NCI-H187 treated with DMSO at 0.1 percent for 48 hours (cell line): ENCODE results near the gene TLK1.

ENCODE experiments used
- DNase-seq: peaks from one replicate; lab custom pipeline; 2025; lab: John Stamatoyannopoulos, UW

The TLK1 gene

DNA sequence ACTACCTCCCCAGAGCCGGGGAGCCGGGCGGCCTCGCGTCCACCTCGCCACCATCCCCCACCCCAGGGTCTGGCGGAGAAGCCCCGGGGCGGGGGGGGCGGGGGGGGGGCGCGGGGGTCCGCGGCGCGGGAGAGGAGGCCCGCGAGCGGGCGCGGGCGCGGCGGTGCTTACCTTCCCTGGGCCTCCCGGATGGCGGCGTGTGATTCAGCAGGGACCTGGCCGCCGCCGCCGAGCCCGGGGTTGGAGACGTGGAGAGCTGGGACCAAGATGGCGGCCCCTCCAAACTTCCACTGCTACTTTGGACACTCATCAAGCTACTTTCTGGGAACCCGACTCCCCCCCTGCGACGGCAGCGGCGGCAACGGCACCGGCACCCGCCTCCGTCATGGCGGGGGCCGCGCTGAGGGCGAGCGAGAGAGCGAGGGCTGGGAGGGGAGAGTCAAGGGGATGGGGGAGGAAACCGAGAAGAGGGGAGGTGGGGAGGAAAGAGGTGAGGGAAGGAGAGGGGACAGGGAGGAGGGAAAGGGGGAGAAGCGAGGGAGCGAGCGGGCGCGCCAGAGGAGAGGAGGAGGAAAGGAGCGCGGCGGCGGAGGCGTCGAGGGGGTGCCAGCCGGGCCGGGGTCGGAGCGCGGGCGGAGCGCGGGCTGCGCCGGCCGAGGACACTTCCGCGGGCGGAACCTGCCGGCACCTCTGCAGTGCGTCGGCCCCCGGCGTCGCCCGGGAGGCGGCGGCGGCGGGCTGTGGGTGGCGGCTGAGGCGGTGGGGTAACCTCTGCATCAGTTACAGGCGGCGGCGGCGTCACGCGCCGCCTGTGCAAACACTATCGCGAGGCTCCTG lies at the start of gene TLK1:
Gene TLK1, minus strand, starts transcription at position 775 of the 837 bp plus-strand sequence. Its CDS starts 465 bp downstream, at position 310.
- no peak for DNase-seq

DNA sequence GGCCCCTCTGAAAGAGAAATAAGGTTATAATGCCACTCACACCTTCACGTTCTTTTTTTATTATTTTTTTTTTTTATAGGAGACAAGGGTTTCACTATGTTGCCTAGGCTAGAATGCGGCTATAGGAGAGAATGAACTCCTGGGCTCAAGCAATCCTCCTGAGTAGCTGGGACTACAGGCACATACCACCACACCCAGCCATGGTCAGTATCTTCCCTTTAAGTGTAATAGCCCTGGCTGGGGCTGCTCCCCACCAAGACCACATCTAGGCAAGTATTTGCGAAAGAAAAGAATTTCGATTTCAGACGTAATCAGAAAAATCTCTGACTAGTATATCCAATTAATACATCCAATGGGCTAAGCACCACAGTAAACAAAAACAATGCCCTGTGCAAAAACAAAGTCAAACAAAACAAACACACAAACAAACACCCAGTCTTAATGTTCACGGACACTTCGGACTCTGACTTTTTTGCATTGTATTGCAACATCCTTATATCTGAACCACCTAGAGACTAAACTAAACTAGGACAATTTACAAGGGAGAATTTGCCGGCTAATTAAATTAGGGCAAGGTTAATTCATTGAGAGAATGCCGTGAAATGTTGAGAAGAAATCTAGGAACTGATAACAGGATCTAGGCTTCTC lies 49.6 kb upstream of the TLK1 start:
- DNase-seq: no peak

DNA sequence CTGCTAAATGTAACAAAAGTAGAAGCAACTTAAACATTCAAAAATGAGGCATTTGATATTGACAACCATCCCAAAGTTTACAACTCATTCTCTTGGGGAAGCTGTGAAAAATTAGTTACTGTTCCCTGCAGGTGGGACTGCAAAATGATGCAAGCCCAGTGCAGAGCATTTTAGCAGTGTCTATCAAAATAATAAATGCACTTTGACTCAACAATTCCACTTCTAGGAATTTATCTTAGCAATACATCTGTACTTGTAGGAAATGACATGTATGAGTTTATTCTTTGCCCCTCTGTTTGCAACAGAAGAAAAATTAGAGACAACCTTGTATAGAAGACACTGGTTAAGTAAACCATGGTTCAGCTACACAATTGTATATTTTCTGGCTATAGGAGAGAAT lies 48.0 kb upstream of the TLK1 start:
- DNase-seq: no peak

DNA sequence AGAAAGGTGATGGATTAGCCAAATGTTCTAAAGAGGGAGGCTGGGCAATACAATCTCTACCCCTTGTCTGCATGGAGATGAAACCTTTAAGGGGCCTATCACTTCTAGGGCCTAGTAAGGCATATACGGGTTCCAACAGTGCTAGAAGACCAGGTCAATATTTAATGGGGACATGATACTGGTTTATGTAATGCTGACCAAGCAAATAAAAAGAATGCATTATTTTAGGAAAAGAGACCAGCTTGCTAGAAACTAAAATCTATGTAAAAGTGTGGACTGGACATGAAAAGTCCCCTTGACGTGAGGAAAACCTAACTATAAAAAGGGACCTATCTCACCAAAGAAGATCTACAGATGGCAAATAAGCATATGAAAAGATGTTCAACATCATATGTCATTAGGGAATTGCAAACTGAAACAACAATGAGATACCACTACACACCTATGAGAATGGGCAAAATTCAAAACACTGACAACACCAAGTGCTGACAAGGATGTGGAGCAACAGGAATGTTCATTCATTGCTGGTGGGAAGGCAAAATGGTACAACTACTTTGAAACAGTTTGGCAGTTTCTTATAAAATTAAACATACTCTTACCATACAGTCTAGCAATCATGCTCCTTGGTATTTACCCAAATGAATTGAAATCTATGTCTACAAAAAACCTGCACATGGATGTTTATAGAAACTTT lies 45.9 kb upstream of the TLK1 start:
- DNase-seq: no peak

DNA sequence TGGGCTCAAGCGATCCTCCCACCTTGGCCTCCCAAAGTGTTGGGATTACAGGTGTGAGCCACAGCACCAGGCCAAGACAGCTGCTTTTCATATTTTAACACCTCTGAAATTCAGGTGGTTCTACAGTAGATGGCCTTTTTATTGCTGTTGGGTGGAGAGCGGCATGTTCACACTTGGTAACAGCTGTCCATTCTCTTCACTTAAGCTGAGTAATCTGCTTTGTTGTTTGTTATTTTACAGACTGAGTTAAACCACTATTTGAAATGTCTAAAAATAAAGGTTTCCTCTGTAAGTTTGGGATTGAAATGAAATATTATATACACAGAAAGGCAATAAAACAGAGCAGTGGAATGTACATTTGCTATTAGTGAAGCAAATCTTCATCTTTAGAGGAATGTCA lies 44.9 kb upstream of the TLK1 start:
- no peak for DNase-seq

DNA sequence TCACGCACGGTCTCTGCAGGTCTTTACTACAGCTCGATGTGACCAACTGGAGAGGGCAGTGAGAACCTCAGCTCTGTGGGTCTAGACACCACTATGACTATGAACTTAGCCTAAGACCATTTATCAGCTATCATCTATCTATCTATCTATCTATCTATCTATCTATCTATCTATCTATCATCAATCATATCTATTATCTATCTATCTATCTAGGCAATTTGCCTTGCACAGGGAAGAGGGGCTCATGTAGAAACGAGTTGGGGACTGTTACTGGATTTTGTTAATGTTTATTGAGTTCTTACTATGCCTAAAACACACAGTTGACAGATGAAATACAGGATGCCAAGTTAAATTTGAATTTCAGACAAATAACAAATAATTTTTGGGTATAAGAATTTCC lies 41.1 kb upstream of the TLK1 start:
- no peak for DNase-seq

DNA sequence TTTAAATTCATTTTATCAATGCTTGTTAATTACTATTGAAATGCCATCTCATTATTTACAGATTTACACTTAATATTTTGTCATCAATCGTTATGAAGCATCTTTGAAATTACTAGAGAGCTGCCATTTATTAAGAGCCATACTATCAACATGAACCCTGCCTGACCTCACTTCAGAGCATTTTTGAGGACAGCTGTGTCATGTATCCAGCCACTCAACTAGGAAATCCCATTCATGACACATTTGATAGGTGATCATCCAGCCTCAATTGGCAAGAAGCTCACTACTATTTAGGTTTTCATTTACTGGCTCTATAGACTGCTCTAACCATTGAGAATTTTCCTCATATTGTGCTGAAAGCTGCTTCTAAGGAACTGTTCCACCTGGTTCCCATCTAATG lies 40.6 kb upstream of the TLK1 start:
- DNase-seq: no peak

DNA sequence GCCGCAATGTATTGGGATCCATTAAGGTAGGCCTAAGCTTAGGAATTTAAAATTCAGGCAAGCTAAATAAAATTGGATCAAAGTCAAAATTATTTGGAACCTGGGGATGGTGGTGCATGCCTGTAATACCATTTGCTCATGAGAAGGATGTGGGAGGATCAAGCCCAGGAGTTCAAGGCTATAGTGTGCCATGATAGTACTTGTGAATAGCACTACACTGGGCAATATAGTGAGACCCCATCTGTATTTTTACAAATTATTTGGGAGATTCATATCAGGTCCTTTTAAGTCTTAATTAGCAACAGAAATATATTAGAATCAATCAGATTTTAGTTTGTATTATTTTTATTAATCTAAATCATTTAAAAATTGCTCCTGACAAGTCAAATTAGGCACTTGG lies 39.8 kb upstream of the TLK1 start:
- no peak for DNase-seq

DNA sequence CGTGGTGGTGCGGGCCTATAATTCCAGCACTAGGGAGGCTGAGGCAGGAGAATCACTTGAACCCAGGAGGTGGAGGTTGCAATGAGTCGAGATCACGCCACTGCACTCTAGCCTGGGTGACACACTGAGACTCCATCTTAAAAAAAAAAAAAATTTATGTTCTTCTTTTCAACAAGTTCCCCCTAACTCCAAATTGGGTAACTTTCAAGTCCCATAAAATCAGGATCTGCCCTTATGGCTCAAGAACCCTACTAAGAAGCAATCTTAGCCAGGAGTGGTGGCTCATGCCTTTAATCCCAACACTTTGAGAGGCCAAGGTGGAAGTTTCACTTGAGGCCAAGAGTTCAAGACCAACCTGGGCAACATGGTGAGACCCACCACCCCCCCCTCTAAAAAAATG lies 30.3 kb upstream of the TLK1 start:
- no peak for DNase-seq

DNA sequence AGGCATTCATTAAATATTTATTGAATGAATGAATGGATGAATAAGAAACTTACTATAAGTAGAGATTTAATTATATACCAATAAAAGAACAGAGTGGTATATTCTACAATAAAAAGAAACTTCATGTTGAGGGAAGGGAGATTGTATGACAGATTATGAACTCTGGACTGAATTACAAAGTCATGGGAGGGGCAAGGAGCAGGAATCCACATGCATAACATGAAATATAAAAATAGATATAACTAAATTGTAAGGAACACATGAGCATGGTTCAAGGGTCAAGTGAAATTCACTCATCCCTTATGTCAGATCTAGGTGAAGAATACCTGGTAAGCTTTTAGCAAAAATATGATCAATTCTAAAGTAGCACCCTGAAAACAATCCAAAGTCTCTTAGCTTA lies 27.1 kb upstream of the TLK1 start:
- no peak for DNase-seq

DNA sequence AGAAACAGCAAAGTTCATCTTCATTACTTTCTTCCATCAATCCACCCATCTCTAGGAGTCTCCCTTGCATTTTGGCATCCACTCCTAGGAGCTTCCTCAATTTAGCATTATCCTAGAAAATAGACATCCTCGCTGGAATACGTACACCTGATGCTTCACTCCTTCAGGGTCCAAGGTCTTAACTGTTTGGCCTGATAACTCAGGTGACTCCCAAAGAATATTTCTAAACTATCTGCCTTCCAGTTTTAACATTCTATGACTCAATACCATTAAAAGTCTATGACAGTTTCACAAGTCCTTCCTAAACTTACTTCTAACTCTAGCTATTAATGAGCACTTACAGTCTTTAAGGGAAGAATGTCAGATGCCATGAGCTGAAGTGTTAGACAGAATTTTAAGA lies 26.5 kb upstream of the TLK1 start:
- DNase-seq: no peak

DNA sequence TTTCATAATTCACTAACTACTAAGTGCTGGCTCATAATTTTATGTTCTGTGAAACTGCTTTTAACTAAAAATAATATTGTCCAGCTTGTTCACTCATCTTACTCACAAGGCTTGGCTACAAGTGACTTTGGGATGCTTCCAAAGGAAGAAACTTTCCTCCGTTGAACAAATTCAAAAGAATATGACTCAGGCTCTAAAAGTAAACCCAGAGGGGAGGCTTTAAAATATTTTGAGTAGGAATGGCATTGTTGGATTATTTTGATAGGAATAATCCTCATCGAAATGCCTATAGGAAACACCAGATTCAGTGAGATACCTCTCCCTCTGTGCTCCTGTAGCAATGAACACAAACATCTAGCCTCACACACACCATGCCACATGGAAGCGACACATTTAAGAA lies 25.2 kb upstream of the TLK1 start:
- no peak for DNase-seq

DNA sequence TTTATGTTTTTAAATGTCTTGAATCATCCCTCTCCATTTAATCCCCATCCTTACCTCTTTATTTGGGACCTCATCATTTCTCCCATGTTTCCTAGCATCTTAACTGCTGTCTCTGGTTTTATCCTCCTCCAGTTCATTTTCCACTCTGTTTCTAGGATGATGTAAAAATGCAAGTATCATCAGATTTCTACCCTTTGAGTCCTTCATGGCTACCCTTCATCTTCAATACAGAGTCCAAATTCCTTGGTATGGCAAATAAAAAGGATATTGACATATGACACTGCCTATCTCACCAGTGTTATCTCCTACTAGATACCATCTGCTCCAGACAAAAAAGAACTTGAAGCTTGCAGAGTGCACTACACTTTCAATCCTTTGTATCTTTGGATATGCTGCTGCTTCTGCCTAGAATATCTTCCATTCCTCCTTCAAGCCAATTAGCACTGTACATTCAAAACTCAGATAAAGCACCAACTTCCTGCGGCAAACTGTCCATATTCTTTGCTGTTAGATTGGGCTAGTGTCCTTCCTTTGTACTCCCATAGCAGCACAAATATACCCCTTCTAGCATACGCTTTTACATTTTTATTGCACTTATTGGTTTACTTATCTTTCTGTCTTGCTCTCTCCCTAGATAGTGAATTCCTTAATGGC lies 24.6 kb upstream of the TLK1 start:
- no peak for DNase-seq

DNA sequence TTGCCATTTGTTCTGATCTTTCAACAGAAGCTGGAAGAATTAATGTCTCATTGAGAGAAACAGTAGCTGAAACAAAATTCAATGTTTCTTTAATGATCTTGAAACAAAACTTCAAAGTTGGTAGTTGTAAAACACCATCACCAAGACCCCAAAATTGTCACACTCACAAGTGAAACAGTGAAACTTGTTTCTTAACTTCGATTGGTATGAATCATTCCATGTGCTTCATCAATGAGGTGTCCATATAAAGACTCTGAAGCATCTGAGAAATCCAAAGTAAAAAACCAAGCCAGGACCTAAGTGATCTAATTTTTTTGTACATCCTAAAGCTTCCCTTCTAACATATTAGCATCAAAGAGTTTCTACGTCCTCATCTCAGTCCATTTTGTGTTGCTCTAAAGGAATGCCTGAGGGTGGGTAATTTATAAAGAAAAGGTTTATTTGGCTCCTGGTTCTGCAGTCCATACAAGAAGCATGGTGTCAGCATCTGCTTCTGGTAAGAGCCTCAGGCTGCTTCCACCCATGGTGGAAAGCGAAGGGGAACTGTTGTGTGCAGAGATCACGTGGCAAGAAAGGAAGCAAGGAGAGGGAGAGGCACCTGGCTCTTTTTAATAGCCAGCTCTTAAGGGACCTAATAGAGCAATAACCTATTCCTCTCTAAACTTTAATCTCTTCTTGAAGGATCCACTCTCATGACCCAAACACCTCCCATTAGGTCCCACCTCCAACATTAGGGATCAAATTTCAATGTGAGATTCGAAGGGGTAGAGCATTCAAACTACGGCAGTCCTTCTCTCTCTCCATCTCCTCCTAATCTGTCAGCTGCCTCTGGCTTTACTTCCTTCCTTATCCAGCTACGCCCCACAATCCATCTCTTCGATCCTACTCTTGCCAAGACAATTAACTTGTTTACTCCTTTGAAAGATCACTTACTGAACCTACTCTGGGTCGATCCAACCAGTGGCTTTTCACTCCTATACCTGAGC lies 20.7 kb upstream of the TLK1 start:
- DNase-seq: no peak

DNA sequence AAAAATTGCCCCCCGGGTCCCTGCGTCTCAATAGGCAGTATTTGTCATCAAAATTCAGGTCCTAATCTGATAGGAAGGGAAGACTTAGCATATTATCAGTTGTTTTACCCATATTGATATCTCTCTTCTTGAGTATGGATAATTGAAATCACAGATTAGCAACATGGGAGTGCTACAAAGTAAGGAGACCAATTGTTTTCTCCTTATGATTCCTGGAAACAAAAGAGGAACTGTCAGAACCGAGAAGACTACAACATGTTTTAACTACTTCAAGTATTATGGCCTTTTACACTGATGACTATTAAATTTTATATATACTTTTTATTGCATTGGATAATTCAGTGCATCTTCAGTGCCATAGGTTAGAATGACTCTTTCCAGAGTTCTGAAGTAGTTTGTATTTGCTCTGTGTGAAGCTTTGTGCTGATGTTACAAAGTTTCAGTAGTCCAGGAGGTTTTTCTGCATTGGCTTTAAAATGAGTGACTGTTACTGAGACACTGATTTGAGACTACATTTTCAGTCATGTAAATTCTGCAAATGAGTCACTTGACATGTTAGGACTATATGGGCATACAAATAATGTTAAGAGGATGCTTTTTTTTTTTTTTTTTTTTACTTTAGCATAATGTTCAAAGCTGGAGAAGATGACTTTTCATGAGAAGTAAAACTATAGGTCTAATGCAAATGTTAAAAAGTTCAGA lies 19.7 kb upstream of the TLK1 start:
- no peak for DNase-seq

DNA sequence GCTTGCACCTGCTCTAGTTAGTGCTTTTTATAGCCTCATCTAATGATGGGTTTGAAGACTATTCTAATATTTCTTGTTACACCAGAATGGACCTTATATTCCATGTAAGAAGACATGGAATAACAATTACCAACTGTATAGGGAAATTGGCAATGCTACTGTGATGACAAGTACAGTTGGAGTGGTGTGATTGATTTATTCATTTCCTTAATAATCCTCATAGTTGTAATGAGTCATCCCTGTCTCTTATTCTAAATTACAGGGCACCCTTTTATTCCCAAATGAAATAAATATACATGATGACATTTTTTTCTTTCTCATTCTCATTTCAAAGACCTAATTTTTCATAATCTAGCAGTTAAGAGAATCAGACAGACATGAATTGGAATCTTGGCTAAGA lies 18.3 kb upstream of the TLK1 start:
- DNase-seq: no peak

DNA sequence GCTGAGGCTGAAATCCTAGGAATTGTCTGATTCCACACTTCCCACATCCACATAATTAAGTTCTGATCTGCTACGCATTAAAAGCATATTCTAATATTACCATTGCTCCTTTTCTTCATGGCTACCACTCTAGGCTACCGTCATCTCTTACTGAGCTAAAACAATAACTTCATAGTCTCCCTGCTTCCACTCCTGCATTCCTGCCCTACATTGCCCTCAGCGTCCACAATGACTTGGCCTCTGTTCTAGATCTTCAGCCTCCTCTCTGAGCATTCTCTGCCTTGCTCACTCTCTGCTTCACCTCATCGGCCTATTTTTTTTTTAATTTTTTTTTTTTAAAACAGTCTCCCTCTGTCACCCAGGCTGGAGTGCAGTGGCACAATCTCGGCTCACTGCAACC lies 15.8 kb upstream of the TLK1 start:
- DNase-seq: no peak

DNA sequence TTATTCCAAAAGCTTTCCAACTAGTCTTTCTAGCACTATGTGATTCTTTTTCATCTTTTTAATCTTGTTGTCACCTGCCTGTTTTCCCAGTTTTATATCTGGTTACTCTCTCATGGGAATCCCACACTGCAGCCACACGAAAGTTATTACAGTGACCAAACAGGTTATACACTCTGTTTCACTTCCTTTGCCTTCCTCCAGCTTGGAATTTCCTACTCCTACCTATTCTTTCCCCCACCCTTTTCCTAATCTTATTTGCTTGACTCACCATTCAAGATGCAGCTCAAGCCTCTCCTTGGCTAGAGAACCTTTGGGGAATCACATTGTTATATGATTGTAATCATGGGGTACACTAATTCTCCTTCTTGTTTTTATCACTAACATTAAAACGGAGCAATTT lies 13.4 kb upstream of the TLK1 start:
- no peak for DNase-seq

DNA sequence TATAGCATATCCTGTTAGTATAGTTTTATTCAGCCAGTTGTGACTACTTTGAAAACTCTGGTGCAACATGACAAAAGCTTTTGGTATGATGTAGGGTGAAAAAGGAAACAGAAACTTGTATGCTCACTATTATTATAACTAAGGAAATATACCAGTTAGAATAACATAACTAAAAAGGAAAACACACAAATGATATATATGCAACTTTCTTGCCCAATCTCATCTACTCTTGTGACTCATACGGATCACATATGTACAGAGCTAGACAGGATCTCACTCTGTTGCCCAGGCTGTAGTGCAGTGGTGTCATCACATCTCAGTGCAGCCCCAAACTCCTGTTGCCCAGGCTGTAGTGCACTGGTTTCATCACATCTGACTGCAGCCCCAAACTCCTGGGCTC lies 12.4 kb upstream of the TLK1 start:
- no peak for DNase-seq

DNA sequence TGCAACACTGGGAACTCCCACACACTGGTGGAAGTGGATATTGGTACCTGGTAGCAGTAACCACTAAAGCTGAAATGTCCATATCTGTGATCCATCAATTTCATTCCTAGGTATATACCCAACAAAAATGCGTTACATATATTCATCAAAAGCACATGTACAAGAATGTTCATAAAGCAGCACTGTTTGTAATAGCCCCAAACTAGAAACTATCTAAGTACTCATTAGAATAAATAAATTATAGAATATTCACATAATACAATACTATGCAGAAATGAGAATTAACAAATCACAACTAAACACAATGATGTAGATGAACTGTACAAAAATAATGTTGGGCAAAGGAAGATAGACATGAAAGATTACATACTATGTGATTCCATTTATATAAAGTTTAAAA lies 11.1 kb upstream of the TLK1 start:
- DNase-seq: no peak

DNA sequence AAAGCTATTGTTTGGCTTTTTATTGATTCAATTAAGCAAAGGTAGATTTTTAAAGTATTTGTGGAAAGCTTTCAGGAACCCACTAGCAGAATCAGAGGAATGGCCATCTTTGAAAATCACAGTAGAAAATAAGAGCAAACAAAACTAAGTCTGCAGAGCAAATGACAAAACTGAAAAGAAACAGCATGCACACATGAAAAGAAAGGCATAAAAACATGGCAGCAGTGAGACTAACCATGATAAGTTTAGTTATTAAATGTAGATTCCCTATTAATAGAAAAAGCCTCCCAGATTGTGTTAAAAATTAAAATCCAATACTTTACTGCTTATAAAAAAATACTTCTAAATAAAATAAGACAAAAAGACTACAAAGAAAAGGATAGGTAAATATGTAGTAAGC lies 9.1 kb upstream of the TLK1 start:
- DNase-seq: no peak
